ENCODE data around the gene PIGS.

Gene PIGS

GRCh38 chr17:28597606-28598383 lies 26.5 kb upstream of the PIGS start:
- no peak for DNase-seq (ENCODE audit: low spot score)
- no peak for TF ChIP-seq CTCF (IDR thresholded peaks at IDR 0.05)
- H3K4me3 ChIP-seq = peak overlapping the region; percentile 73

GRCh38 chr17:28592260-28592659 lies 20.9 kb upstream of the PIGS start:
- TF ChIP-seq CTCF (IDR thresholded peaks at IDR 0.05) = no peak
- DNase-seq (ENCODE audit: low spot score) = no peak
- no peak overlapping the region for H3K4me3 ChIP-seq
- H3K27ac ChIP-seq = no peak overlapping the region

More at GRCh38 chr17:28597606-28598383, 26.5 kb upstream of the PIGS start:
- no peak overlapping the region for H3K27ac ChIP-seq

- H3K27ac ChIP-seq = no peak overlapping the region
Observed at GRCh38 chr17:28585851-28586250, 14.5 kb upstream of the PIGS start.

GRCh38 chr17:28584434-28584833 lies 13.1 kb upstream of the PIGS start:
- DNase-seq (ENCODE audit: low spot score) = no peak
- no peak overlapping the region for H3K27ac ChIP-seq
- H3K4me3 ChIP-seq = no peak overlapping the region
- TF ChIP-seq CTCF (IDR thresholded peaks at IDR 0.05) = no peak

More at GRCh38 chr17:28585851-28586250, 14.5 kb upstream of the PIGS start:
- DNase-seq (ENCODE audit: low spot score) = peak; percentile 14
- no peak overlapping the region for H3K4me3 ChIP-seq
- TF ChIP-seq CTCF (IDR thresholded peaks at IDR 0.05) = no peak

- no peak for TF ChIP-seq CTCF (IDR thresholded peaks at IDR 0.05)
- no peak overlapping the region for H3K27ac ChIP-seq
Observed at GRCh38 chr17:28582513-28582912, 11.2 kb upstream of the PIGS start.

GRCh38 chr17:28580959-28581358 lies 9.6 kb upstream of the PIGS start:
- DNase-seq (ENCODE audit: low spot score) = no peak
- H3K27ac ChIP-seq = no peak overlapping the region
- no peak overlapping the region for H3K4me3 ChIP-seq
- TF ChIP-seq CTCF (IDR thresholded peaks at IDR 0.05) = no peak

More at GRCh38 chr17:28582513-28582912, 11.2 kb upstream of the PIGS start:
- DNase-seq (ENCODE audit: low spot score) = no peak
- no peak overlapping the region for H3K4me3 ChIP-seq

- no peak overlapping the region for H3K4me3 ChIP-seq
- no peak for DNase-seq (ENCODE audit: low spot score)
- no peak overlapping the region for H3K27ac ChIP-seq
- no peak for TF ChIP-seq CTCF (IDR thresholded peaks at IDR 0.05)
Observed at GRCh38 chr17:28579526-28579925, 8.2 kb upstream of the PIGS start.
